ENCODE results near the gene PER3. TPM values are rescaled to one million over a fixed set of nuclear protein-coding genes. Genes with fewer than 3 reads are reported as not detected.

Gene PER3
- total RNA-seq, 6 experiments from 2014 or later: 8.7 to 26.2 (median 13.5) TPM

GRCh38 chr1:7809742-7810141 lies 25.7 kb downstream of the PER3 start:
- no peak for TF ChIP-seq CTCF (IDR thresholded peaks at IDR 0.05)
- TF ChIP-seq POLR2A (IDR thresholded peaks at IDR 0.05): no peak
- H3K9me3 ChIP-seq: no peaks in the 10 kb centered on the region
- DNase-seq (no peak), ATAC-seq (no peak)
- 59% methylated on average over 2 of the region's 13 CpGs for WGBS (ENCODE audit: insufficient coverage, low coverage, low lambda C conversion rate, missing lambda C conversion rate)
- no peak overlapping the region for H3K27ac ChIP-seq
- H3K27me3 ChIP-seq: no peaks in the 10 kb centered on the region
- H3K4me3 ChIP-seq: no peak overlapping the region
- peaks cover 0 to 5% (median 0%) of the 10 kb centered on the region in 4 donors for H3K4me1 ChIP-seq
- intact Hi-C loops (cut with DNase I): no loop called here
- H3K36me3 ChIP-seq: peaks cover 0 to 81% (median 23%) of the 10 kb centered on the region in 4 donors

- Histone ChIP-seq H3K9me3 (no peaks in the 10 kb centered on the region), H3K4me3 (no peak overlapping the region), H3K36me3 (peaks cover 0 to 75% (median 25%) of the 10 kb centered on the region in 4 donors), H3K4me1 (no peaks in the 10 kb centered on the region), H3K27me3 (no peaks in the 10 kb centered on the region), H3K27ac (no peak overlapping the region)
- ATAC-seq (no peak), DNase-seq (no peak)
- TF ChIP-seq CTCF (IDR thresholded peaks at IDR 0.05) (no peak), POLR2A (IDR thresholded peaks at IDR 0.05) (no peak)
- 84% methylated on average over 7 of the region's 7 CpGs for WGBS (ENCODE audit: insufficient coverage, low coverage, low lambda C conversion rate, missing lambda C conversion rate)
- intact Hi-C loops (cut with DNase I): no loop called here
These were observed 26.3 kb downstream of the PER3 start for GRCh38 chr1:7810395-7810794.

GRCh38 chr1:7811476-7811875 lies 27.4 kb downstream of the PER3 start:
- TF ChIP-seq CTCF (IDR thresholded peaks at IDR 0.05) (no peak), POLR2A (IDR thresholded peaks at IDR 0.05) (no peak)
- no peaks in the 10 kb centered on the region for H3K4me1 ChIP-seq
- no peak overlapping the region for H3K27ac ChIP-seq
- intact Hi-C loops (cut with DNase I): no loop called here
- ATAC-seq (no peak), DNase-seq (no peak)
- peaks cover 0 to 68% (median 25%) of the 10 kb centered on the region in 4 donors for H3K36me3 ChIP-seq
- 69% methylated on average over 2 of the region's 6 CpGs for WGBS (ENCODE audit: insufficient coverage, low coverage, low lambda C conversion rate, missing lambda C conversion rate)
- no peaks in the 10 kb centered on the region for H3K27me3 ChIP-seq
- no peak overlapping the region for H3K4me3 ChIP-seq
- H3K9me3 ChIP-seq: no peaks in the 10 kb centered on the region

DNA sequence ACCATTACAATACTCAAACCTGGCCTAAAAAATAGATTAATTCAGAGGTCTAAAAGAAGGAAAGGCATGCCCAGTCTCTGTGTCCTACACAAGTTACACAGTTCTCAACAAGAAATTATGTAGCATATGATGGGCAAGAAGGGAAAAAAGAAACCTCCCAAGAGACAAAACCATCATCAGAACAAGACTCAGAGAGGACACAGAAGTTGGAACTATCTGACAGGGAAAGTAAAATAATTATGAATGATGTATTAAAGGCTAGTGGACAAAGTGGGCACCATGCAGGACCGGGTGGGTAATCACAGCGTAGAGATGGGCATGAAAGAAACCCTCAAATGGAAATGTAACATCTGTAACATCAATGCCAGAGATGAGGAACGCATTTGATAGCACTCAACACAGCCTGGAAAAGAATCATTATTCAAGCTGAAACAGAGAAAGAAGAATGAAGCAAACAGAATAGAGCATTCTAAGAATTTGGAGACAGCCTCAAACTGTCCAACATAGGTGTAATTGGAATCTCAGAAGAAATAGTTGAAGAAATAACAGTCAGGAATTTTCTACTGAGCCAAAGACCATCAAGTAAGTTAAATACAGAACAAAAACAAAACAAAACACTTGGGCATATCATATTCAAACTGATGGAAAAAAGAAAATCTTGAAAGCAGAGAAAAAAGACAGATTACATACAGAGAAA lies 29.7 kb downstream of the PER3 start:
- ATAC-seq (no peak), DNase-seq (no peak)
- WGBS (ENCODE audit: insufficient coverage, low coverage, low lambda C conversion rate, missing lambda C conversion rate): 63% methylated on average over 2 of the region's 3 CpGs
- no peak overlapping the region for H3K27ac ChIP-seq
- H3K9me3 ChIP-seq: no peaks in the 10 kb centered on the region
- TF ChIP-seq CTCF (IDR thresholded peaks at IDR 0.05) (no peak), POLR2A (IDR thresholded peaks at IDR 0.05) (no peak)
- no peaks in the 10 kb centered on the region for H3K27me3 ChIP-seq
- no peaks in the 10 kb centered on the region for H3K4me1 ChIP-seq
- H3K4me3 ChIP-seq: no peak overlapping the region
- intact Hi-C loops (cut with DNase I): no loop called here
- H3K36me3 ChIP-seq: peaks cover 0 to 59% (median 23%) of the 10 kb centered on the region in 4 donors

Measured in right lobe of liver (tissue), 6 donors.